Fibroblast of lung (primary cell): ENCODE measurements around the gene TOX2.

ENCODE experiments used
- EZH2 ChIP-seq: IDR thresholded peaks from 2 replicates; pipeline ENCODE4 v1.5.1; 2012; ENCODE audit warnings: low read length, control low read depth, mild to moderate bottlenecking; ENCODE audit errors: missing control alignments
- TF ChIP-seq, protein P1 (sequence below), 2 donors: IDR thresholded peaks in 1 of 2; conservative IDR thresholded peaks in 1 of 2; 1 replicate in 1 of 2; 2 replicates in 1 of 2; pipeline ENCODE4 v1.5.1; 2011 to 2012; ENCODE audit warnings: low read length in 2 of 2, control low read depth in 1 of 2, inconsistent platforms in 1 of 2, low read depth in 1 of 2, mild to moderate bottlenecking in 1 of 2

DNA sequence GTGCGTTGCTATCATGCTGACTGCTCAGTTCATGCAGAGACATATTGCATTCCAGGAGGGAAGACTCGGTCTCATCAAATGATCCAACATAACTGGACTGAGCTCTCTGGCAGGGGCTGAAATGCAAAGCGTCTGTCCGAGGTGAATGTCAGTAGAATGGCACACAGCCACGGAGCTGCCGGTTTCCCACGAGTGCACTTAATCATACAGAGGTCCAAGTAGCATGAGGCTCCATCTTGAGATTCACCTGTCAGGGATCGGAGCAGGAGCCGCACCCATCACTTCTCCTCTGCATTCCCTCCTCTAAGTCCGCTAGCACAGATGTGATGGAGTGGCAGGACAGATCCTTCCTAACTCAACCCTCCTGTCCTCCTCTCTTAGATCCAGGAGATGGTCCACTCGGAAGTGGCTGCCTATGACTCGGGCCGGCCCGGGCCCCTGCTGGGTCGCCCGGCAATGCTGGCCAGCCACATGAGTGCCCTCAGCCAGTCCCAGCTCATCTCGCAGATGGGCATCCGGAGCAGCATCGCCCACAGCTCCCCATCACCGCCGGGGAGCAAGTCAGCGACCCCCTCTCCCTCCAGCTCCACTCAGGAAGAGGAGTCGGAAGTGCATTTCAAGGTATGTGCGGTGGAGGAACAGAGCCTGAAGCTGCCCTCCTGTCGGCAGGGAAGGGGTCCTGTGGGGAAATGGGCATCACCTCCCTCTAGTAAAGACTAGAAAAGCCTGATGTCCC lies 136.4 kb downstream of the TOX2 start:
- TF ChIP-seq, protein P1, sequence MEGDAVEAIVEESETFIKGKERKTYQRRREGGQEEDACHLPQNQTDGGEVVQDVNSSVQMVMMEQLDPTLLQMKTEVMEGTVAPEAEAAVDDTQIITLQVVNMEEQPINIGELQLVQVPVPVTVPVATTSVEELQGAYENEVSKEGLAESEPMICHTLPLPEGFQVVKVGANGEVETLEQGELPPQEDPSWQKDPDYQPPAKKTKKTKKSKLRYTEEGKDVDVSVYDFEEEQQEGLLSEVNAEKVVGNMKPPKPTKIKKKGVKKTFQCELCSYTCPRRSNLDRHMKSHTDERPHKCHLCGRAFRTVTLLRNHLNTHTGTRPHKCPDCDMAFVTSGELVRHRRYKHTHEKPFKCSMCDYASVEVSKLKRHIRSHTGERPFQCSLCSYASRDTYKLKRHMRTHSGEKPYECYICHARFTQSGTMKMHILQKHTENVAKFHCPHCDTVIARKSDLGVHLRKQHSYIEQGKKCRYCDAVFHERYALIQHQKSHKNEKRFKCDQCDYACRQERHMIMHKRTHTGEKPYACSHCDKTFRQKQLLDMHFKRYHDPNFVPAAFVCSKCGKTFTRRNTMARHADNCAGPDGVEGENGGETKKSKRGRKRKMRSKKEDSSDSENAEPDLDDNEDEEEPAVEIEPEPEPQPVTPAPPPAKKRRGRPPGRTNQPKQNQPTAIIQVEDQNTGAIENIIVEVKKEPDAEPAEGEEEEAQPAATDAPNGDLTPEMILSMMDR (conservative IDR thresholded peaks at IDR 0.05 in 1 of 2, IDR thresholded peaks at IDR 0.05 in 1 of 2; ENCODE audit: low read depth in 1 of 2, low read length in 2 of 2): no peak
- no peak for TF ChIP-seq EZH2
